Measurements from ENCODE around the gene SCUBE1. TPM values are rescaled to one million over a fixed set of nuclear protein-coding genes. Genes with fewer than 3 reads are reported as not detected.

The SCUBE1 gene
- total and polyA plus RNA-seq, 4 donors, result 1.6 to 7.9 (median 5.0) TPM

DNA sequence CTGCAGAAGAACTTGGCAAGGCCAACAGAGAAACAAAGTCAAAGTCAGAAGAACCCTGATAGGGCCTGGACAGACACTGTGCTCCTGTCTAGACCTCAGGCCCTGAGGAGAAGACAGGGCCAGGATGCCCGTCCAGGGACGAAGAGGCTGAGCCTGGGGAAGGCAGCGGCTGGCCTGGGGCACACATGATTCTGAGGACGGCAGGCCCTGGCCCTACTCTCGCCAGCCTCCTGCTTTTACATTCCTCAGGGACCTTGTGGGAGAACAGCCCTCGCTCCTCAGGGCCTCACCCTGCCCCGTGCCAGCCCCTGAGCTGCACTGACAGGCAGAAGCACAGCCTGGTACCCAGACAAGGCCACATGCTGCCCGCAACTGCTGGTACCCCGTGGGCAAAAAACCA is 112.6 kb downstream of the SCUBE1 start:
- H3K4me1 ChIP-seq (ENCODE audit: control insufficient read depth in 5 of 5, insufficient read depth in 5 of 5, low read length in 5 of 5), result peaks cover 0 to 19% (median 4%) of the 10 kb centered on the region in 5 donors
- ATAC-seq (ENCODE audit: insufficient read depth, low FRiP score) (no peak), DNase-seq (no peak)
- WGBS, 2 donors, result 73 to 76% methylated on average over 9 of the region's 9 CpGs
- no peak for TF ChIP-seq CTCF (IDR thresholded peaks at IDR 0.05; ENCODE audit: control extremely low read depth, extremely low read depth)
- no peak overlapping the region for H3K9ac ChIP-seq (ENCODE audit: insufficient read depth in 1 of 2, low read length in 2 of 2)
- H3K4me3 ChIP-seq, result no peak overlapping the region
- H3K27me3 ChIP-seq (ENCODE audit: control insufficient read depth in 3 of 3, insufficient read depth in 3 of 3, low read length in 2 of 3), result no peaks in the 10 kb centered on the region
- H3K27ac ChIP-seq (ENCODE audit: low read depth in 1 of 2, low read length in 1 of 2), result no peak overlapping the region
- H3K36me3 ChIP-seq (ENCODE audit: control insufficient read depth in 4 of 4, insufficient read depth in 4 of 4, low read length in 4 of 4), result no peaks in the 10 kb centered on the region
- no peaks in the 10 kb centered on the region for H3K9me3 ChIP-seq (ENCODE audit: control insufficient read depth in 4 of 4, insufficient read depth in 3 of 4, low read length in 3 of 4)

DNA sequence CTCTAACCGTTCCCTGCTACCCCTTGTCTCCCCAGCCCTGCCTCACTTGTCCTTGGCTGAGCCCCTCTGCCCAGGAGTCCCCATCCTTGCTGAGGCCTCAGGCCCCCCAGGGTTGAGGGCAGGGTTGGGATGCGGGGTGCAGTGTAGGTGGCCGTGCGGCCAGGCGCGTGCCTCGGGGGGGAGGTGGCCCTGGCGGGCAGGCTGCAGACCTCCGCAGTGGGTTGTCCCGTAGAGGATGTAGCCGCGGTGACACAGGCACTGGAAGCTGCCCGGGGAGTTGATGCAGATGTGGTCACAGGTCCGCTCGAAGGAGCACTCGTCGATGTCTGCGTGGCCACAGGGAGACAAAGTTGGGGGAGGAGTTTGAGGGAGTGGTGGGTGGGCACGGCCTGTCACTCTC is 114.3 kb downstream of the SCUBE1 start:
- DNase-seq (no peak), ATAC-seq (ENCODE audit: insufficient read depth, low FRiP score) (no peak)
- H3K27me3 ChIP-seq (ENCODE audit: control insufficient read depth in 3 of 3, insufficient read depth in 3 of 3, low read length in 2 of 3), result no peaks in the 10 kb centered on the region
- no peak overlapping the region for H3K9ac ChIP-seq (ENCODE audit: insufficient read depth in 1 of 2, low read length in 2 of 2)
- 90 to 91% methylated on average over 19 of the region's 19 CpGs for WGBS, 2 donors
- no peak overlapping the region for H3K27ac ChIP-seq (ENCODE audit: low read depth in 1 of 2, low read length in 1 of 2)
- no peaks in the 10 kb centered on the region for H3K9me3 ChIP-seq (ENCODE audit: control insufficient read depth in 4 of 4, insufficient read depth in 3 of 4, low read length in 3 of 4)
- H3K36me3 ChIP-seq (ENCODE audit: control insufficient read depth in 4 of 4, insufficient read depth in 4 of 4, low read length in 4 of 4), result no peaks in the 10 kb centered on the region
- no peak overlapping the region for H3K4me3 ChIP-seq
- peaks cover 0 to 19% (median 4%) of the 10 kb centered on the region in 5 donors for H3K4me1 ChIP-seq (ENCODE audit: control insufficient read depth in 5 of 5, insufficient read depth in 5 of 5, low read length in 5 of 5)
- TF ChIP-seq CTCF (IDR thresholded peaks at IDR 0.05; ENCODE audit: control extremely low read depth, extremely low read depth), result no peak

DNA sequence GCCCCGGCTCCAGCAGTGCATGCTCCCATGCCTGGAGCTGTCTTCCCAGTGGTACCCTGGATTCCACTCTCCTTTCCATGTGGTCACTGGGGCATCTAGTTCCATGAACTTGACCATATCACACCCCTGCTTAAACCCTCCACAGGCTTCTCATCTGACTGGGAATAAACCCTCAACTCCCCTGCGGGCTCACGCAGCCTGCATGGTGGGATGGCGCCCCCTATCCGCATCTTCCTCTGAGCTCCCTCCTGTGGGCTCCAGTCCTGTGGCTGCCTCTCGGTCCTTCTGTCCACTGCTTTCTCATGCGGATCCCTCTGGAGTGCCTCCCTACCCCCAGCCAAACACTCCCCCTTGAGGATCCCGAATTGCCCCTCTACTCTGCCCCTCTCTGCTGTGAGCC is 114.8 kb downstream of the SCUBE1 start:
- Histone ChIP-seq H3K27ac (ENCODE audit: low read depth in 1 of 2, low read length in 1 of 2) (no peak overlapping the region), H3K4me3 (no peak overlapping the region), H3K9me3 (ENCODE audit: control insufficient read depth in 4 of 4, insufficient read depth in 3 of 4, low read length in 3 of 4) (no peaks in the 10 kb centered on the region), H3K27me3 (ENCODE audit: control insufficient read depth in 3 of 3, insufficient read depth in 3 of 3, low read length in 2 of 3) (no peaks in the 10 kb centered on the region), H3K9ac (ENCODE audit: insufficient read depth in 1 of 2, low read length in 2 of 2) (no peak overlapping the region), H3K36me3 (ENCODE audit: control insufficient read depth in 4 of 4, insufficient read depth in 4 of 4, low read length in 4 of 4) (no peaks in the 10 kb centered on the region), H3K4me1 (ENCODE audit: control insufficient read depth in 5 of 5, insufficient read depth in 5 of 5, low read length in 5 of 5) (peaks cover 0 to 19% (median 4%) of the 10 kb centered on the region in 5 donors)
- WGBS, 2 donors, result 70 to 75% methylated on average over 8 of the region's 8 CpGs
- ATAC-seq (ENCODE audit: insufficient read depth, low FRiP score) (no peak), DNase-seq (peak in 1 of 3 donors; percentile 47)
- TF ChIP-seq CTCF (IDR thresholded peaks at IDR 0.05; ENCODE audit: control extremely low read depth, extremely low read depth), result no peak

GRCh38 chr22:43227239-43227630 is 115.9 kb downstream of the SCUBE1 start:
- DNase-seq (peak; percentile 45 to 52 (median 48)), ATAC-seq (ENCODE audit: insufficient read depth, low FRiP score) (no peak)
- no peaks in the 10 kb centered on the region for H3K36me3 ChIP-seq (ENCODE audit: control insufficient read depth in 4 of 4, insufficient read depth in 4 of 4, low read length in 4 of 4)
- H3K9ac ChIP-seq (ENCODE audit: insufficient read depth in 1 of 2, low read length in 2 of 2), result no peak overlapping the region
- no peak overlapping the region for H3K27ac ChIP-seq (ENCODE audit: low read depth in 1 of 2, low read length in 1 of 2)
- peaks cover 0 to 24% (median 9%) of the 10 kb centered on the region in 5 donors for H3K4me1 ChIP-seq (ENCODE audit: control insufficient read depth in 5 of 5, insufficient read depth in 5 of 5, low read length in 5 of 5)
- no peak for TF ChIP-seq CTCF (IDR thresholded peaks at IDR 0.05; ENCODE audit: control extremely low read depth, extremely low read depth)
- H3K4me3 ChIP-seq, result no peak overlapping the region
- WGBS, 2 donors, result 74 to 76% methylated on average over 17 of the region's 17 CpGs
- no peaks in the 10 kb centered on the region for H3K27me3 ChIP-seq (ENCODE audit: control insufficient read depth in 3 of 3, insufficient read depth in 3 of 3, low read length in 2 of 3)
- no peaks in the 10 kb centered on the region for H3K9me3 ChIP-seq (ENCODE audit: control insufficient read depth in 4 of 4, insufficient read depth in 3 of 4, low read length in 3 of 4)
